Fibroblast of mammary gland (primary cell): ENCODE measurements around the gene EGLN3.

Experiments used
- DNase-seq: peaks from one replicate; pipeline ENCODE4 v3.0.0-alpha.2; 2010; ENCODE audit warnings: low read depth
- H3K4me3 ChIP-seq: 2 replicates; pipeline ENCODE4 v1.5.1; 2011; ENCODE audit warnings: low read depth, mild to moderate bottlenecking, low read length, moderate library complexity; ENCODE audit not compliant: control insufficient read depth
- TF ChIP-seq, protein P1 (sequence below): conservative IDR thresholded peaks from 2 replicates; pipeline ENCODE4 v1.5.1; 2011; ENCODE audit warnings: low read depth, low read length, inconsistent platforms; ENCODE audit not compliant: control insufficient read depth, insufficient read depth

Gene EGLN3

DNA sequence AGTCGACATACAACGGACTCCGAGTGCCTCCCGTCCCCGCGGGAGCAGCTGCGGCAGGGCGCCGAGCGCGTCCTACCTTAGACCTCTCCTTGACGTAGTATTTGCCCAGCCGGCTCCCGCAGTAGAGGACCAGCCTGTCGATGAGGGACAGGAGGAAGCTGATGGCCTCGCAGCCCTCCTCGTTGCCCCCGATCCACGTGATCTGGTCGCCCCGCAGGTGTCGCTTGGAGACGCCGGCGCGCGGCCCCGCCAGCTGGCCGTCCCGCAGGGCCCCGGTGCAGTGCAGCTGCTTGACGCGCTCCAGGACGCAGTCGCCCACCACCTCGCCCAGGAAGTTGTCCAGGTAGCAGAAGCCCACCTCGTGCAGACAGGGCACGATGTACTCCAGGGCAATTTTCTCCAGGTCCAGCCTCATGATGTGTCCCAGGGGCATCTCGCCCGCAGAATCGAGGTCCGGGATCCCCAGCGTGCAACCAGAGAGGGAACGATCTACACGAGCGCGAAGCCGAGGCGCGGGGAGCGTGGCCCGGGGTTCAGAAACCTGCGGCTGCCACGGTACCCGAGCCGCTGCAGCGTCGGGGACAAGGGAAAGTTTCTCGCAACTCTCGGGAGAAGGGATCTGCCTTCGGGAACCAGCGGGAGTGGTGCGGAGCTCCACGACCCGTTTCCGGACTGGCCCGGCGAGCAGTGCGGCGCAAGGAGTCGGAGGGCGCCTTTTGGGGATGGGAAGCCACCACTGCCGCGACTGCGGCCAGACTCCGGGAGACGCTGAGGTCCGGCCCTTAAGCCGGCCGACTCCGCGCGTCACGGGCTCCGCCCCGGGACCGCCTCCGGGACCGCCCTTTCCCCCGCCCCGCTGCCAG lies at the start of gene EGLN3:
TSS of gene EGLN3 (minus strand) at position 755 of the 863 bp plus-strand sequence. CDS start at position 433, 322 bp downstream.
- H3K4me3 ChIP-seq: peak within 1 kb of the TSS; percentile 60
- peak; percentile 61 for DNase-seq
- TF ChIP-seq, protein P1, sequence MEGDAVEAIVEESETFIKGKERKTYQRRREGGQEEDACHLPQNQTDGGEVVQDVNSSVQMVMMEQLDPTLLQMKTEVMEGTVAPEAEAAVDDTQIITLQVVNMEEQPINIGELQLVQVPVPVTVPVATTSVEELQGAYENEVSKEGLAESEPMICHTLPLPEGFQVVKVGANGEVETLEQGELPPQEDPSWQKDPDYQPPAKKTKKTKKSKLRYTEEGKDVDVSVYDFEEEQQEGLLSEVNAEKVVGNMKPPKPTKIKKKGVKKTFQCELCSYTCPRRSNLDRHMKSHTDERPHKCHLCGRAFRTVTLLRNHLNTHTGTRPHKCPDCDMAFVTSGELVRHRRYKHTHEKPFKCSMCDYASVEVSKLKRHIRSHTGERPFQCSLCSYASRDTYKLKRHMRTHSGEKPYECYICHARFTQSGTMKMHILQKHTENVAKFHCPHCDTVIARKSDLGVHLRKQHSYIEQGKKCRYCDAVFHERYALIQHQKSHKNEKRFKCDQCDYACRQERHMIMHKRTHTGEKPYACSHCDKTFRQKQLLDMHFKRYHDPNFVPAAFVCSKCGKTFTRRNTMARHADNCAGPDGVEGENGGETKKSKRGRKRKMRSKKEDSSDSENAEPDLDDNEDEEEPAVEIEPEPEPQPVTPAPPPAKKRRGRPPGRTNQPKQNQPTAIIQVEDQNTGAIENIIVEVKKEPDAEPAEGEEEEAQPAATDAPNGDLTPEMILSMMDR: no peak

DNA sequence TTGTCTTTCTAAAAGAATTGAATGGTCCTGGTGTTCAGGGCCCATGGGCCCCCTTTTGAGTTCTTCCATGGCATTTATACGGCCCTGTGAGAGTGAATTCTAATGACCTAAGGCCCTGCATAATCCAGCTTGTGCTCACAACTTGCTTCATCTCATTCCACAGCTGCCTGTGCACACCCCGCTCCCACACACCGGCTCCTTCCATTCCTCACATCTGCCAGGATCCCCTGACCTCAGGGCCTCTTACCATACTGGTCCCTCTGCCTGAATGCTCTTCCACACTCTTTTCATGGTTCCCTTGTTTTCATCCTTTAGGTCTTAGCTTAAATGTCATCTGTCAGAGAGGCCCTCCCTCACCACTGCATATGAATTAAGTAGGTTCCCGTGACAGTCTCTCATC lies 49.5 kb upstream of the EGLN3 start:
- TF ChIP-seq, protein P1: no peak
- DNase-seq: no peak
- no peak overlapping the region for H3K4me3 ChIP-seq

DNA sequence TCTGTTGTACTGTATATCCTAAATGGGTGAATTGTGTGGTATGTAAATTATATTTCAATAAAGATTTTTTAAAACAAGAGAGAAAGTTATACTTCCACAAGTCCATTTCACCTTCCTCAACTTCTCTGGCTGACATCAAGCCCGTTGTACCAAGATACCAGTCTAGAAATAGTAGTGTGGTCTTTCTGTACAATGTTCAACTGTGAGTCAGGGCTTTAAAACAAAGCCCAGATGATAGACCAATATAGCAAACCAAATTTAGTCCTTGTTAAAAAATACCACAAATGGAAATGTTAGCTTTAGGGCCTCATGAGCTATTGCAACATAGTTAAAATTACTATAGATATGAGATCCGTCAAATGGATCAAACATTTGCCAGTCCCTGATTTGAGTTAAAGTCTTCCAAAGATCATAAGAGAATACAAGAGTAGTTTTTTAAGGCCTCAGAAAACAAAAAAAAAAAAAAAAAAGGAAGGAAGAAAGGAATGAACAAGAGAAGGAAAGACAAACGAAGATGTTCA lies 49.0 kb upstream of the EGLN3 start:
- DNase-seq: no peak
- TF ChIP-seq, protein P1: no peak
- H3K4me3 ChIP-seq: no peak overlapping the region

DNA sequence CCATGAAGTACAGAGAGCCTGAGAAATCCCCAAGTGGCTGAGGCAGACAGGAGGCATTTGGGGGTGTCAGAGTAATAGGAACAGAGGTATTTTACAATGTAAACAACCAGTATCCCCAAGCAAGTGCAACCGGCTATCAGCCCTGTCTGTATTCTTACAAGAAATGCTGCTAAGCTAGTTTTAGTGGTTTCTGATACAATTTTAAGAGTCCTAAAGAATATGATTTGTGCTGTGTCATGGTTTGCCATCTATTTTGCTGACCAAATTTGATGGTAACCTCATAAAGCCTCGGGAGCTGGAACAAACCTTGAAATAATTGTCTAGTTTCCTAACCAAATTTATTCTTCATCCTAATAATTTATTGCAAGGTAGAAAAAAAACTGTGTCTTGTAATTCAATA lies 46.7 kb upstream of the EGLN3 start:
- TF ChIP-seq, protein P1: no peak
- DNase-seq: no peak
- H3K4me3 ChIP-seq: no peak overlapping the region

DNA sequence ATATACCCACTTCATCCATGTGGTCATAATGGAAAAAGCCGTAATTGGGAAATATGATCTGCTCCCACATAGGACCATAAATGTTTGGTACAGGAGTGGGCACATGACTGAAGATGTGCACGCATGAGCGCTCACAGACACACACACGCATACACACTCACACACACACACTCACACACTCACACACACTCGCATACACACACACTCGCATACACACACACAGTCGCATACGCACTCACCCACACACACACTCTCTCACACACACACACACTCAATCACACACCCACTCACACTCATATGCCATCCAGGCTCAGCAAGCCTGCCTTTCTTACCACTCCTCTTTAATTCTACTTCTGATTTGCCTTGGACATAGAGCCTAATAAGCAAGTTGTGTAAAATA lies 45.6 kb upstream of the EGLN3 start:
- TF ChIP-seq, protein P1: no peak
- no peak for DNase-seq
- H3K4me3 ChIP-seq: no peak overlapping the region

DNA sequence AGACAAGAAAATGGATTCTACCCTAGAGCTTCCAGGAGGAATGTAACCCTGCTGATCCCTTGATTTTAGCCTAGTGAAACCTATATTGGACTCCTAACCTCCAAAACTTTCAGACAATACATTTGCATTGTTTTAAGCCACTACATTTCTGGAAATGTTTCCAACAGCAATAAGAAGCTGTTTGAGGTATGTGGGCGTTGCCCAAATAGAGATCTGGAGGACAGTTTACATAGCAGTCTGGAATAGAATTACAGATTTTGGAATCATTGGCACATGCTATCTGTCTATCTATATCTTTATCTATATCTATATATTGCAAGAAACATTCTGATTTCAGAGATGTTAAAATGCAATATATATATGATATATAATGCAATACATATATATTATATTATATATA lies 42.4 kb upstream of the EGLN3 start:
- DNase-seq: no peak
- no peak overlapping the region for H3K4me3 ChIP-seq
- TF ChIP-seq, protein P1: no peak
